Smooth muscle cell (in vitro differentiated cells): ENCODE results near the gene MRPS7. TPM values are rescaled to one million over a fixed set of nuclear protein-coding genes. Genes with fewer than 3 reads are reported as not detected.
A peak's percentile ranks its signal among the peaks of the same experiment; 100 is the strongest.
"Not testable (repeated sequence)": the region's sequence is repeated elsewhere in the genome, so short reads cannot be mapped to it uniquely, and the experiment has no call there.

Source experiments
- DNase-seq: peaks from one replicate; lab custom pipeline; 2025; ENCODE audit not compliant: unreplicated experiment; lab: John Stamatoyannopoulos, UW
- H2AFZ ChIP-seq: fragments of 200-600 bp; sonication (generic); 2 replicates; pipeline ENCODE4 v1.6.0; 2016; ENCODE audit warnings: antibody characterized with exemption, low read depth, mild to moderate bottlenecking
- H3F3A ChIP-seq: fragments of 200-600 bp; sonication (generic); 2 replicates; pipeline ENCODE4 v1.6.0; 2017; ENCODE audit warnings: antibody characterized with exemption, low read depth
- H3K27ac ChIP-seq: fragments of 200-600 bp; sonication (generic); 2 replicates; pipeline ENCODE4 v1.5.1; 2016; ENCODE audit warnings: low read depth, mild to moderate bottlenecking
- H3K27me3 ChIP-seq: fragments of 200-600 bp; sonication (generic); 2 replicates; pipeline ENCODE4 v1.6.1; 2016; ENCODE audit warnings: low read depth, mild to moderate bottlenecking
- H3K36me3 ChIP-seq: fragments of 200-600 bp; sonication (generic); 2 replicates; pipeline ENCODE4 v1.5.1; 2016; ENCODE audit warnings: low read depth
- H3K4me1 ChIP-seq: fragments of 200-600 bp; sonication (generic); 2 replicates; pipeline ENCODE4 v1.5.1; 2016; ENCODE audit warnings: low read depth
- H3K4me2 ChIP-seq: fragments of 200-600 bp; sonication (generic); 2 replicates; pipeline ENCODE4 v1.6.0; 2016; ENCODE audit warnings: mild to moderate bottlenecking
- H3K4me3 ChIP-seq: fragments of 200-600 bp; sonication (generic); 2 replicates; pipeline ENCODE4 v1.5.1; 2016; ENCODE audit warnings: mild to moderate bottlenecking
- H3K79me2 ChIP-seq: fragments of 200-600 bp; sonication (generic); 2 replicates; pipeline ENCODE4 v1.6.0; 2016; ENCODE audit warnings: low read depth, mild to moderate bottlenecking
- H3K9ac ChIP-seq: fragments of 200-600 bp; sonication (generic); 2 replicates; pipeline ENCODE4 v1.6.0; 2016; ENCODE audit warnings: low read depth
- H3K9me3 ChIP-seq: fragments of 200-600 bp; sonication (generic); replicated peaks from 2 replicates; pipeline ENCODE4 v1.5.1; 2016; ENCODE audit warnings: low read depth
- H4K20me1 ChIP-seq: fragments of 200-600 bp; sonication (generic); 2 replicates; pipeline ENCODE4 v1.6.0; 2016; ENCODE audit warnings: low read depth
- WGBS: methylation state at CpG from one replicate; pipeline ENCODE4 v1.1.7; 2016; ENCODE audit warnings: low lambda C conversion rate; 5-methylcytosine and 5-hydroxymethylcytosine counted together
- polyA plus RNA-seq: library from polyadenylated mRNA; unstranded; fragments of >200 nt; fragmentation: Nextera tagmentation; extraction: Ambion mirVana; gene quantifications from 2 replicates; pipeline ENCODE4 v1.2.1, GENCODE V29; 2016
- total RNA-seq: library from RNA; depleted of rRNA; stranded (reverse); fragments of >200 nt; gene quantifications from 2 replicates; pipeline ENCODE4 v1.2.3, GENCODE V29; 2014
- TF ChIP-seq, protein P1 (sequence below): fragments of 200-600 bp; sonication (generic); IDR thresholded peaks from 2 replicates; pipeline ENCODE4 v1.5.1; 2017; ENCODE audit warnings: borderline replicate concordance, mild to moderate bottlenecking, antibody characterized with exemption; ENCODE audit not compliant: insufficient read depth, poor library complexity, severe bottlenecking

The MRPS7 gene
- total and polyA plus RNA-seq, 2 experiments from 2014 or later = 35.1 to 97.2 TPM

DNA sequence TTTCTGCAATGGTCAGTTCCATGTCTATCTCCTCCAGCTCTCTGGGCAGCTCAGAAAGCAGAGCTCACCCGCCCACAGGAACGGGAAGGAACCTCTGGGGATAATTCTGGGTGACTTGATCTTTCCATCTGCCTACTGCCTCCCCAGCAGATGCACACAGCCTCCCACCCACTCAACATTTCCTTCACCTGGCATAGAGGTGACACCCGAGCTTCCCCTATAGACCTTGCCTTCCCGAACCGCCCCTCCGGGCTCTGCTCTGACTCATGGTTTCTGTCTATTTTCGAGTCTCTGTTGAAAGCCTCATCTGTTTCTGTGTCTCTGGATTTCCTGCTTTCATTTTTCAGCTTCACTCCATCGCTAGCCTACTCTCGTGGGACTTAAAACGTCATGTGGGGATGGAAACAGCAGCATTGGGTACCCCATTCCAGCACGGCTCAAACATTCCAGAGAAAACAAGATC lies 11.6 kb upstream of the MRPS7 start:
- 34% methylated on average over 11 of the region's 11 CpGs for WGBS
- peak overlapping the region; percentile 4 for H3K9ac ChIP-seq
- H3K9me3 ChIP-seq = no peaks in the 10 kb centered on the region
- no peaks in the 10 kb centered on the region for H3K36me3 ChIP-seq
- no peak overlapping the region for H2AFZ ChIP-seq
- peak overlapping the region; percentile 58 for H3K27ac ChIP-seq
- DNase-seq = no peak
- H3K4me3 ChIP-seq = no peak overlapping the region
- peak overlapping the region; percentile 48 for H3K4me2 ChIP-seq
- H3K4me1 ChIP-seq = no peaks in the 10 kb centered on the region
- H4K20me1 ChIP-seq = peaks cover 57% of the 10 kb centered on the region
- TF ChIP-seq, protein P1, sequence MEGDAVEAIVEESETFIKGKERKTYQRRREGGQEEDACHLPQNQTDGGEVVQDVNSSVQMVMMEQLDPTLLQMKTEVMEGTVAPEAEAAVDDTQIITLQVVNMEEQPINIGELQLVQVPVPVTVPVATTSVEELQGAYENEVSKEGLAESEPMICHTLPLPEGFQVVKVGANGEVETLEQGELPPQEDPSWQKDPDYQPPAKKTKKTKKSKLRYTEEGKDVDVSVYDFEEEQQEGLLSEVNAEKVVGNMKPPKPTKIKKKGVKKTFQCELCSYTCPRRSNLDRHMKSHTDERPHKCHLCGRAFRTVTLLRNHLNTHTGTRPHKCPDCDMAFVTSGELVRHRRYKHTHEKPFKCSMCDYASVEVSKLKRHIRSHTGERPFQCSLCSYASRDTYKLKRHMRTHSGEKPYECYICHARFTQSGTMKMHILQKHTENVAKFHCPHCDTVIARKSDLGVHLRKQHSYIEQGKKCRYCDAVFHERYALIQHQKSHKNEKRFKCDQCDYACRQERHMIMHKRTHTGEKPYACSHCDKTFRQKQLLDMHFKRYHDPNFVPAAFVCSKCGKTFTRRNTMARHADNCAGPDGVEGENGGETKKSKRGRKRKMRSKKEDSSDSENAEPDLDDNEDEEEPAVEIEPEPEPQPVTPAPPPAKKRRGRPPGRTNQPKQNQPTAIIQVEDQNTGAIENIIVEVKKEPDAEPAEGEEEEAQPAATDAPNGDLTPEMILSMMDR = no peak
- H3K27me3 ChIP-seq = no peaks in the 10 kb centered on the region
- H3F3A ChIP-seq = no peaks in the 10 kb centered on the region
- H3K79me2 ChIP-seq = peaks cover 39% of the 10 kb centered on the region

DNA sequence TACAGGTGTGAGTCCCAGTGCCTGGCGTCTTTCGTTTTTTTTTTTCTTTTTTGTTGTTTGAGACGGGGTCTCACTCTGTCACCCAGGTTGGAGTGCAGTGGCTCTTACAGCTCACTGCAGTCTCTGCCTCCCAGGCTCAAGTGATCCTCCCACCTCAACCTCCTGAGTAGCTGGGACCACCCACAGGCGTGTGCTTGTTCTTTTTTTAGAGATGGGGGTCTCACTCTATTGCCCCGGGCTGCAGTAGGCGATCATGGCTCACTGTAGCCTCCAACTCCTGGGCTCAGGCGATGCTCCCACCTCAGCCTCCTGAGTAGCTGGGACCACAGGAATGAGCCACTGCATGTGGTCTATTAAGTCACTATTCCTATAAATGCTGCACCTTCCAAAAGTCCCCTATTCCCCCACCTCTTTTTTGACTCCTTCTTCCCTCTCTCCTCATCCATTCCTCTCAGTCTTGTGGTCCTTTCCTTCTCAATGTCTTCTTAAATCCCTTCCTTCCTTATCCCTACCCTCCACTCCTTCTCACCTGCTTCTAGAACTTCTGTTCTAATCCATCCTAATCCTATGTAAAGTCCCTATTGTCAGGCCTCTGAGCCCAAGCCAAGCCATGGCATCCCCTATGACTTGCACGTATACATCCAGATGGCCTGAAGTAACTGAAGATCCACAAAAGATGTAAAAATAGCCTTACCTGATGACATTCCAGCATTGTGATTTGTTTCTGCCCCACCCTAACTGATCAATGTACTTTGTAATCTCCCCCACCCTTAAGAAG lies 9.5 kb upstream of the MRPS7 start:
- TF ChIP-seq, protein P1 = no peak
- H3F3A ChIP-seq = no peaks in the 10 kb centered on the region
- H3K36me3 ChIP-seq = no peaks in the 10 kb centered on the region
- peaks cover 35% of the 10 kb centered on the region for H3K79me2 ChIP-seq
- H3K9me3 ChIP-seq = no peaks in the 10 kb centered on the region
- no peak overlapping the region for H2AFZ ChIP-seq
- no peaks in the 10 kb centered on the region for H3K4me1 ChIP-seq
- 95% methylated on average over 8 of the region's 8 CpGs for WGBS
- DNase-seq = no peak
- H3K4me2 ChIP-seq = no peak overlapping the region
- no peak overlapping the region for H3K4me3 ChIP-seq
- H3K9ac ChIP-seq = no peak overlapping the region
- H4K20me1 ChIP-seq = peaks cover 61% of the 10 kb centered on the region
- H3K27me3 ChIP-seq = no peaks in the 10 kb centered on the region
- no peak overlapping the region for H3K27ac ChIP-seq

GRCh38 chr17:75255954-75256698 lies 5.6 kb upstream of the MRPS7 start:
- H3K9ac ChIP-seq, H3K27me3 ChIP-seq, H3K27ac ChIP-seq, H3K36me3 ChIP-seq, H3K4me1 ChIP-seq, DNase-seq, H2AFZ ChIP-seq, H3K4me2 ChIP-seq, H3K9me3 ChIP-seq, H3F3A ChIP-seq, H3K4me3 ChIP-seq: not testable (repeated sequence)
- peaks cover 51% of the 10 kb centered on the region for H3K79me2 ChIP-seq
- 95% methylated on average over 11 of the region's 11 CpGs for WGBS
- H4K20me1 ChIP-seq = peaks cover 38% of the 10 kb centered on the region

GRCh38 chr17:75257228-75257627 lies 4.5 kb upstream of the MRPS7 start:
- not testable (repeated sequence) for H3K27me3 ChIP-seq
- WGBS = 83% methylated on average over 2 of the region's 2 CpGs

More at GRCh38 chr17:75257228-75257627, 4.5 kb upstream of the MRPS7 start:
- H3K36me3 ChIP-seq, H3K9ac ChIP-seq, H3F3A ChIP-seq, H3K4me3 ChIP-seq, H2AFZ ChIP-seq, H3K27ac ChIP-seq, H3K9me3 ChIP-seq, H3K4me1 ChIP-seq, H3K4me2 ChIP-seq, DNase-seq: not testable (repeated sequence)
- Histone ChIP-seq H3K79me2 (peaks cover 46% of the 10 kb centered on the region), H4K20me1 (peaks cover 27% of the 10 kb centered on the region)
